GM18907 (cell line): ENCODE data around the gene BNC2.

Experiments
- ATAC-seq: cut with Tn5 transposase; IDR thresholded peaks from one replicate; pipeline ENCODE4 v1.9.1; 2021; ENCODE audit warnings: mild to moderate bottlenecking, moderate library complexity; ENCODE audit not compliant: unreplicated experiment

The BNC2 gene

GRCh38 chr9:16718952-16719351 is 151.5 kb downstream of the BNC2 start:
- ATAC-seq: no peak

GRCh38 chr9:16718296-16718695 is 152.2 kb downstream of the BNC2 start:
- no peak for ATAC-seq

GRCh38 chr9:16716601-16717000 is 153.9 kb downstream of the BNC2 start:
- ATAC-seq: no peak

- no peak for ATAC-seq
These were observed 155.1 kb downstream of the BNC2 start for GRCh38 chr9:16715404-16715803.

GRCh38 chr9:16712787-16713186 is 157.7 kb downstream of the BNC2 start:
- ATAC-seq: no peak

- no peak for ATAC-seq
These were observed 159.6 kb downstream of the BNC2 start for GRCh38 chr9:16710888-16711287.

- ATAC-seq: no peak
These were observed 160.5 kb downstream of the BNC2 start for GRCh38 chr9:16709924-16710323.

- no peak for ATAC-seq
These were observed 161.6 kb downstream of the BNC2 start for GRCh38 chr9:16708656-16709435.

GRCh38 chr9:16705111-16705604 is 165.3 kb downstream of the BNC2 start:
- no peak for ATAC-seq

GRCh38 chr9:16704116-16705110 is 166.1 kb downstream of the BNC2 start:
- ATAC-seq: no peak

DNA sequence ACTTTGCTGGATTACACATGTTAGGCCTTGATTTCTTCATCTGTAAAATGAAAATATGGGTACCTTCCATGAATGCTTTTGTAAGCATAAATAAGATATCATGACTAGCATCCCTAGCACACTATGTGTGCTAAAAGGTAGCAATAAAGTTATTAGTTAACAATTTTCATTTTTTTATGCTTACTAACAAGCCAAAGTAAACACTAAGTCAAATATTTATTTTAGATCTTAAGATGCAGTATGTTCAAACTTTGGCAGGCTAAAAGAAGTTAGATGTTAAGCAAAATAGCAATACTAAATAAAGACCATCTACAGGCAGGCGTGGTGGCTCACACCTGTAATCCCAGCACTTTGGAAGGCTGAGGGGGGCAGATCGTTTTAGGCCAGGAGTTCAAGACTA is 169.1 kb downstream of the BNC2 start:
- ATAC-seq: no peak

GRCh38 chr9:16693616-16694015 is 176.9 kb downstream of the BNC2 start:
- ATAC-seq: no peak

- ATAC-seq: no peak
These were observed 179.8 kb downstream of the BNC2 start for GRCh38 chr9:16690628-16691027.

GRCh38 chr9:16690205-16690604 is 180.3 kb downstream of the BNC2 start:
- no peak for ATAC-seq

DNA sequence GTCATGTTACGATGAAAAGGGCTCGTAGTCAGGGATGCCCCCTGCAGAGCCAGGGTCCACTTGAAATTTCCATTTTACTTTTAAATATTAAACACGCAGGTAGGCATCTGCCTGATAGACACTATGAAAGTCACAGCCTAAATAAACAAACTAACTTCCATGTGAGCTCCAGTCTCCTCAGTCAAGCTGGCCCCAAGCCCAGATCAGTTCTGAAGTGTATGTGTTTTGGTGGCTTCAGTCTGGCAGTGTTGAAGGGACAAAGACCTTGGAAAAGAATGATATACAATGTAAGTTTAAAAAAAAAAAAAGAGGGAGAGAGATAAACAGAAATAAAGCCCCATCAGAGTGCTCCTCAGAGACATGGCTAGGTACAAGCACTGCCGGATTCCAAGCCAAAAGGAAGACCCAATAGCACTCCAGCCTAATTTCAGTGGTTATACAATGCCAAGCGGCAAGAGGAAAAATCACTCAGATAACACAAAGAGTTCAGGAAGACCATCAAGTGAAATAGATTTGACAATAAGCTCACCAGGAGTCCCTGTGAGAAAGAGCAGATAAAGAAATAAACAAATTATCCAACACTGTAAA is 181.0 kb downstream of the BNC2 start:
- ATAC-seq: no peak

DNA sequence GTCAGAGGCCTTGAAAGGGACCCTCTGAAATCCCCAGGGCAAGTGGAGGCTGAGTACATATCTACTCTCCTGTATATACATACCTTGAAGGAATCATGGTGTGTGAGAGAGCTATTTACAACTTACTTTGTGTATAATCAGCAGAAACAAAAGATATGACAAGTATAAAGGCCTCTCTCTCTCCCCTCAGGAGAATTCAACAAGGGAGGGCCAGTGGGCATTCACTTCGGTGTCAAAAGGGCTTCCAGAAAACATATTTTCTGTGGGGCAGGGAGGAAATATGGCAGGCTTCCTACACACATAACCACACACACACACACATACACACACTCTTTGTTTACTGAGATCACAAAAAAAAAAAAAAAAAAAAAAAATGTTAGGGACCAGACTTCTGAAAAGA is 181.7 kb downstream of the BNC2 start:
- no peak for ATAC-seq

DNA sequence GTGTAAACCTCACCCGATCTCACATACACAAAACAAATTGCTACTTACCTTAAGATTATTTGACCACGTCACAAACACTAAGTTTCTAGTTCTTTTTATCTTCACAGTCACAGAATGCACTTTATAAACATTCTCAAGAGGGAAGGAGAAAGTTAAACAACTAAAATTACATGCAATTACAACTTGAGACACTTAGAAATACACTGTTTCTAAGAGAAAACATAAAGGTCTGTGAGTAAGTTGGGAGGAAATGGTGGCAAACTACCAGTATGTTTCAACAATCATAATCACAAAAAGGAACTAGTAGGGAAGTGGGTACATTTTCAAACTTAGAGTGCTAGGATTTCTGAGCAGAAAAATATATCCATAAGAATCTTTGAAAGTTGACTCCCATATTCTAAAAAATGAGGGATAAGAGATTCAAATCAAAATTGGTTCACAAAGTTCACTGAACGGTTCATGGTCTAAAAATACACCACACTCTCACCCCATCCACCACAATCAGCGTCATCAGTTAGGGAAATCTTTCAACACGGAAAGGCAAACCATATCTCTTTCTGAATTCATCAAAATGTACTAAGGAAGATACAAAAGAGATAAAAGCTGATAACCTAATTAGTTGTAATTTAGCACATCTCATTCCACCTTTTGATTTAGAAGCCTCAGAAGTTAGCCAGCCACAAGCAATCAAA is 182.6 kb downstream of the BNC2 start:
- no peak for ATAC-seq

GRCh38 chr9:16683326-16683725 is 187.1 kb downstream of the BNC2 start:
- ATAC-seq: no peak

GRCh38 chr9:16682273-16682672 is 188.2 kb downstream of the BNC2 start:
- ATAC-seq: no peak

DNA sequence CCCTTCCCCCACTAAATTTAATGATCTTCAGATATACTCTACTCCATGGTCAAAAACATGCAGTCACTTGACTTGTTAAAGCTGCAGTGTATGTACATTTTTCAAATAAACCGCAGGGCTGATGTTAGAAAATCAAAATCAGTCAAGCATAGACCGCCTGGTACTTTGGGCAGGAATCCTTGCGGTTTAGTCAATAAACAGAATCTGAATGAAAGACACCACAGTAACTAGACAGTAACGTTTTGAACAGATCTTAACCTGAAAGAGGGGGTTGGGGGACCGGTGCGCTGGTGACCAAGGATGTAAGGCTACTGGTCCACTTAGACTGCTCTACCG is 188.8 kb downstream of the BNC2 start:
- ATAC-seq: no peak
